NCI-H1694 (cell line): ENCODE measurements around the gene TIAM1.
A peak's percentile ranks its signal among the peaks of the same experiment; 100 is the strongest.

Source experiments
- DNase-seq: peaks from one replicate; lab custom pipeline; 2025; lab: John Stamatoyannopoulos, UW

The TIAM1 gene

GRCh38 chr21:31203431-31204054 is 140.5 kb downstream of the TIAM1 start:
- DNase-seq = no peak

- no peak for DNase-seq
These were observed 142.5 kb downstream of the TIAM1 start for GRCh38 chr21:31201548-31201947.

GRCh38 chr21:31201144-31201543 is 142.9 kb downstream of the TIAM1 start:
- no peak for DNase-seq

- DNase-seq = peak; percentile 85
These were observed 145.5 kb downstream of the TIAM1 start for GRCh38 chr21:31198575-31198974.

- DNase-seq = no peak
These were observed 147.3 kb downstream of the TIAM1 start for GRCh38 chr21:31196724-31197123.

GRCh38 chr21:31195334-31196015 is 148.6 kb downstream of the TIAM1 start:
- no peak for DNase-seq

GRCh38 chr21:31194510-31195293 is 149.4 kb downstream of the TIAM1 start:
- no peak for DNase-seq

GRCh38 chr21:31193761-31194160 is 150.3 kb downstream of the TIAM1 start:
- DNase-seq = no peak

GRCh38 chr21:31191553-31191952 is 152.5 kb downstream of the TIAM1 start:
- DNase-seq = no peak

GRCh38 chr21:31190516-31190915 is 153.5 kb downstream of the TIAM1 start:
- DNase-seq = no peak

GRCh38 chr21:31187499-31187898 is 156.6 kb downstream of the TIAM1 start:
- no peak for DNase-seq

- DNase-seq = no peak
These were observed 157.1 kb downstream of the TIAM1 start for GRCh38 chr21:31186916-31187315.

- no peak for DNase-seq
These were observed 158.4 kb downstream of the TIAM1 start for GRCh38 chr21:31185663-31186062.

- DNase-seq = no peak
These were observed 159.2 kb downstream of the TIAM1 start for GRCh38 chr21:31184876-31185275.

- no peak for DNase-seq
These were observed 159.6 kb downstream of the TIAM1 start for GRCh38 chr21:31184459-31184858.

GRCh38 chr21:31182231-31183140 is 161.6 kb downstream of the TIAM1 start:
- DNase-seq = no peak

GRCh38 chr21:31181082-31181750 is 162.8 kb downstream of the TIAM1 start:
- no peak for DNase-seq

GRCh38 chr21:31180256-31181081 is 163.6 kb downstream of the TIAM1 start:
- DNase-seq = peak; percentile 67

- no peak for DNase-seq
These were observed 167.3 kb downstream of the TIAM1 start for GRCh38 chr21:31176725-31177124.

GRCh38 chr21:31176080-31176551 is 167.9 kb downstream of the TIAM1 start:
- DNase-seq = no peak
